Inflammatory macrophage treated with lipopolysaccharide for 1 hour (primary cell): ENCODE measurements around the gene CHN2.

ENCODE experiments used
- DNase-seq, 2 donors: peaks; one replicate each; pipeline ENCODE4 v3.0.0-alpha.2; 2020 to 2022

CHN2 gene

GRCh38 chr7:29412912-29413311 lies 218.3 kb downstream of the CHN2 start:
- DNase-seq, result no peak

- no peak for DNase-seq
These were observed 219.1 kb downstream of the CHN2 start for GRCh38 chr7:29413626-29414136.

GRCh38 chr7:29414216-29414615 lies 219.6 kb downstream of the CHN2 start:
- no peak for DNase-seq

- DNase-seq, result no peak
These were observed 220.6 kb downstream of the CHN2 start for GRCh38 chr7:29415215-29415614.

GRCh38 chr7:29416276-29416937 lies 221.8 kb downstream of the CHN2 start:
- DNase-seq, result no peak

- no peak for DNase-seq
These were observed 222.3 kb downstream of the CHN2 start for GRCh38 chr7:29416938-29417305.

- DNase-seq, result no peak
These were observed 223.5 kb downstream of the CHN2 start for GRCh38 chr7:29418056-29418455.

GRCh38 chr7:29418651-29419050 lies 224.1 kb downstream of the CHN2 start:
- DNase-seq, result no peak

GRCh38 chr7:29420011-29420410 lies 225.4 kb downstream of the CHN2 start:
- no peak for DNase-seq

- no peak for DNase-seq
These were observed 226.7 kb downstream of the CHN2 start for GRCh38 chr7:29421010-29421956.

GRCh38 chr7:29422829-29423228 lies 228.3 kb downstream of the CHN2 start:
- no peak for DNase-seq

- no peak for DNase-seq
These were observed 229.9 kb downstream of the CHN2 start for GRCh38 chr7:29424295-29424983.

GRCh38 chr7:29424984-29425309 lies 230.4 kb downstream of the CHN2 start:
- no peak for DNase-seq

- no peak for DNase-seq
These were observed 232.0 kb downstream of the CHN2 start for GRCh38 chr7:29426587-29426986.

GRCh38 chr7:29429401-29429800 lies 234.8 kb downstream of the CHN2 start:
- DNase-seq, result no peak

GRCh38 chr7:29430279-29430949 lies 235.8 kb downstream of the CHN2 start:
- DNase-seq, result no peak

GRCh38 chr7:29431686-29432085 lies 237.1 kb downstream of the CHN2 start:
- no peak for DNase-seq

GRCh38 chr7:29432721-29433120 lies 238.1 kb downstream of the CHN2 start:
- no peak for DNase-seq

- peak in 1 of 2 donors; percentile 2 for DNase-seq
These were observed 239.8 kb downstream of the CHN2 start for GRCh38 chr7:29434380-29434768.

- DNase-seq, result no peak
These were observed 240.6 kb downstream of the CHN2 start for GRCh38 chr7:29435167-29435566.

- no peak for DNase-seq
These were observed 241.3 kb downstream of the CHN2 start for GRCh38 chr7:29435902-29436301.

GRCh38 chr7:29442146-29442545 lies 247.6 kb downstream of the CHN2 start:
- no peak for DNase-seq

GRCh38 chr7:29443552-29443951 lies 249.0 kb downstream of the CHN2 start:
- DNase-seq, result no peak
